Gastroesophageal sphincter (tissue), 4 donors: ENCODE results near the gene RELT. TPM values are rescaled to one million over a fixed set of nuclear protein-coding genes. Genes with fewer than 3 reads are reported as not detected.

ENCODE experiments used
- ATAC-seq: fragments of 150-250 bp; one replicate; pipeline ENCODE4 v1.9.1; 2016; ENCODE audit warnings: mild to moderate bottlenecking, moderate library complexity
- H3K27ac ChIP-seq, 4 donors: fragments of 200-600 bp; sonication (generic) in 3 of 4; 1 replicate in 3 of 4; 2 replicates in 1 of 4; pipeline ENCODE4 v1.5.1; 2016 to 2019
- H3K27me3 ChIP-seq: fragments of 200-600 bp; sonication (generic); one replicate; pipeline ENCODE4 v1.5.1; 2019
- H3K36me3 ChIP-seq, 2 donors: fragments of 200-600 bp; sonication (generic); one replicate each; pipeline ENCODE4 v1.5.1; 2019; ENCODE audit warnings: control low read depth in 1 of 2
- H3K4me1 ChIP-seq, 3 donors: fragments of 200-600 bp; sonication (generic); 1 replicate in 2 of 3; 2 replicates in 1 of 3; pipeline ENCODE4 v1.5.1; 2016 to 2019; ENCODE audit warnings: control low read depth in 2 of 3
- H3K4me3 ChIP-seq, 2 donors: fragments of 200-600 bp; sonication (generic); one replicate each; pipeline ENCODE4 v1.5.1; 2019; ENCODE audit warnings: mild to moderate bottlenecking in 1 of 2, moderate library complexity in 1 of 2
- H3K9me3 ChIP-seq, 3 donors: fragments of 200-600 bp; sonication (generic); one replicate each; pipeline ENCODE4 v1.5.1; 2017 to 2019; ENCODE audit warnings: control low read depth in 2 of 3
- CTCF ChIP-seq, 4 experiments: fragments of 200-600 bp in 2 of 4; fragments of 450-650 bp in 2 of 4; sonication (generic) in 1 of 4; IDR thresholded peaks; one replicate each; pipeline ENCODE4 v1.5.1; 2017 to 2019; ENCODE audit warnings: antibody characterized with exemption in 4 of 4, mild to moderate bottlenecking in 2 of 4, moderate library complexity in 2 of 4
- EP300 ChIP-seq: sonication (generic); formaldehyde crosslinking; IDR thresholded peaks from one replicate; pipeline ENCODE4 v1.6.1; 2017; ENCODE audit warnings: antibody characterized with exemption, mild to moderate bottlenecking
- POLR2A ChIP-seq, 2 donors: fragments of 450-650 bp; IDR thresholded peaks; one replicate each; pipeline ENCODE4 v1.6.1; 2017; ENCODE audit warnings: antibody characterized with exemption in 2 of 2, mild to moderate bottlenecking in 2 of 2, moderate library complexity in 1 of 2
- POLR2AphosphoS5 ChIP-seq: sonication (generic); formaldehyde crosslinking; IDR thresholded peaks from one replicate; pipeline ENCODE4 v1.6.1; 2017; ENCODE audit warnings: antibody characterized with exemption
- WGBS, 2 donors: methylation state at CpG; one replicate each; pipeline ENCODE4 v1.1.5; 2018; ENCODE audit warnings: low coverage in 1 of 2; 5-methylcytosine and 5-hydroxymethylcytosine counted together
- total RNA-seq, 4 donors: library from RNA; depleted of rRNA; stranded (reverse); fragments of >200 nt; gene quantifications; one replicate each; pipeline ENCODE4 v1.1.0, GENCODE V29; 2016

Gene RELT
- total RNA-seq, 4 donors from 2014 or later = 2.3 to 5.7 (median 3.5) TPM

- H3K36me3 ChIP-seq = peaks cover 0 to 8% of the 10 kb centered on the region in 2 donors
- no peak overlapping the region for H3K4me3 ChIP-seq
- no peaks in the 10 kb centered on the region for H3K27me3 ChIP-seq
- H3K4me1 ChIP-seq = peaks cover 28 to 97% (median 69%) of the 10 kb centered on the region in 3 donors
- TF ChIP-seq EP300 (no peak), POLR2AphosphoS5 (peak; percentile 24), CTCF (IDR thresholded peaks at IDR 0.05) (peak in 3 of 4 experiments; percentile 89 to 99 (median 95))
- peak; percentile 66 for ATAC-seq
- H3K27ac ChIP-seq = peak overlapping the region; percentile 53 to 85 (median 76)
- H3K9me3 ChIP-seq = no peaks in the 10 kb centered on the region
- 0% methylated on average over 1 of the region's 4 CpGs; no CpG with 5 or more reads in 1 of the 2 donors for WGBS, 2 donors
Measured at GRCh38 chr11:73335204-73335923, 40.8 kb upstream of the RELT start.

DNA sequence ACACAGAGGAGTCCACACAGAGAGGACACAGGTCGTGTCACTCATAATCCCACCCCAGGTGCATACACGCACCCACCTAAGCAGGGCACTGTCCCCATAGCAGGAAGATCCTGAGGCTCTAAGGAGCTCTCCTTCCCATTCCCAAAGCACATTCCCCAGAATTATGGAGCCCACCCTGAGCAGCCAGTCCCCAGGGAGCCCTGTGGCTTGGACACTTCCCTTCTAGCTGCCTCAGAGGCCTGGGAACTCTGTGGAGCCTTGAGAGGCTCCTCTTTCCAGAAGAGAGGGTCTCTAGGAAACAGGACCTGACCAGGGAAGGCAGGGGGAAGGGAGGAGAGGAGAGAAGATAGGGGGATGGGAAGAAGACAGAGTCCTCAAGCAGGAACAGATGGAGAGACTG lies 38.4 kb upstream of the RELT start:
- ATAC-seq = no peak
- no peaks in the 10 kb centered on the region for H3K27me3 ChIP-seq
- H3K4me3 ChIP-seq = no peak overlapping the region
- H3K27ac ChIP-seq = peak overlapping the region; percentile 14 to 85 (median 76)
- no CpG with 5 or more reads among the region's 2 CpGs for WGBS, 2 donors
- H3K4me1 ChIP-seq = peaks cover 12 to 97% (median 48%) of the 10 kb centered on the region in 3 donors
- H3K36me3 ChIP-seq = peaks cover 0 to 8% of the 10 kb centered on the region in 2 donors
- no peaks in the 10 kb centered on the region for H3K9me3 ChIP-seq
- TF ChIP-seq POLR2A (IDR thresholded peaks at IDR 0.05) (no peak), POLR2AphosphoS5 (no peak)

DNA sequence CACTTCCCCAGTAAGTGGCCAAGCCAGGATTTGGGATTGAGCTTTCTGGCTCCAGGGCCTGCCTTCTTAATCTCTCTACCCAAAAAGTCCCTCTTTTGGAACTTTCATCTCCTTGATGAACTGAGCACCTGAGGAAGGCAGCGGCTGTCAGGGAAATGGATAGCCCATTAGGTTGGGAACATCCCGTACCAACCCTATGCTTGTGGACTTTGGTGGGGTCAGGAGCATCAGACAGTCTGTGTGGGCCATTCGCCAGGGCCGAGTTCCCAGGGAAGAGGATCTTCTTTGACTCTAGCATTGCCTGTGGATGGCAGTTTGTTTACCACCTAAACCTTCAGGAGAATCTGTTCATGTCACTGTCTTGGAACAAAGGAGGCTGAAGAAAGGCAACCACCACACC lies 37.9 kb upstream of the RELT start:
- ATAC-seq = peak; percentile 20
- TF ChIP-seq POLR2AphosphoS5 (no peak), EP300 (no peak)
- peaks cover 12 to 97% (median 48%) of the 10 kb centered on the region in 3 donors for H3K4me1 ChIP-seq
- no peaks in the 10 kb centered on the region for H3K9me3 ChIP-seq
- WGBS, 2 donors = 0 to 52% methylated on average over 1 to 3 of the region's 4 CpGs
- peaks cover 0 to 8% of the 10 kb centered on the region in 2 donors for H3K36me3 ChIP-seq
- no peaks in the 10 kb centered on the region for H3K27me3 ChIP-seq
- H3K27ac ChIP-seq = peak overlapping the region; percentile 14 to 85 (median 76)
- no peak overlapping the region for H3K4me3 ChIP-seq

GRCh38 chr11:73340164-73340563 lies 36.0 kb upstream of the RELT start:
- Histone ChIP-seq H3K4me3 (no peak overlapping the region), H3K4me1 (peaks cover under 1 to 97% (median 48%) of the 10 kb centered on the region in 3 donors), H3K27ac (peak overlapping the region in 3 of 4 donors; percentile 70 to 85 (median 81)), H3K36me3 (peaks cover 0 to 8% of the 10 kb centered on the region in 2 donors), H3K27me3 (no peaks in the 10 kb centered on the region), H3K9me3 (no peaks in the 10 kb centered on the region)
- no peak for ATAC-seq
- TF ChIP-seq EP300 (no peak), CTCF (IDR thresholded peaks at IDR 0.05) (no peak), POLR2AphosphoS5 (no peak), POLR2A (IDR thresholded peaks at IDR 0.05) (no peak)
- 30% methylated on average over 2 of the region's 3 CpGs; no CpG with 5 or more reads in 1 of the 2 donors for WGBS, 2 donors

DNA sequence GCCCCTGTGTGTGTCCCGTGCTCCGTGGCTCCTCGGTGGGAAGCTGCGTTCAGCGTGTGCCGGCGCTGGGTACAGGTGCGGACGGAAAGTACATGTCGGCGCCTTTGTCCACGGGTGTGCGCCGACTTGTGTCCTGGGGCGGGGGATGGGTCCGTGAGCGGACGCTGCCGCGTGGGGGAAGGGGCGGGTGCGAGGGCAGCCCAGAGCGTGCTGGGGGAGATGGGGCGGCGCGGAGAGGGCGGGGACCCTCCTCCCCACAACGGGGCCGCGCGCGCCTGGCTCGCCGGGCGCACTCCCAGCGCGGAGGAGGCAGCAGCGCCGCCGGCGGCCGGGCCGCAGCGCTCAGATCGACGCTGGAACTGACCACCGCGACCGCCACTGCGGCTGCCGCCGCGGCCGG lies 33.6 kb upstream of the RELT start:
- no peaks in the 10 kb centered on the region for H3K9me3 ChIP-seq
- peak overlapping the region in 3 of 4 donors; percentile 49 to 76 (median 50) for H3K27ac ChIP-seq
- 67% methylated on average over 7 of the region's 54 CpGs; no CpG with 5 or more reads in 1 of the 2 donors for WGBS, 2 donors
- peaks cover 0 to 93% (median 45%) of the 10 kb centered on the region in 3 donors for H3K4me1 ChIP-seq
- peak; percentile 18 for ATAC-seq
- peaks cover 0 to 11% of the 10 kb centered on the region in 2 donors for H3K36me3 ChIP-seq
- TF ChIP-seq EP300 (no peak), CTCF (IDR thresholded peaks at IDR 0.05) (peak in 2 of 4 experiments; percentile 3 to 22), POLR2AphosphoS5 (no peak)
- peak overlapping the region; percentile 10 to 56 for H3K4me3 ChIP-seq
- H3K27me3 ChIP-seq = no peaks in the 10 kb centered on the region
